Body of pancreas (tissue), 4 donors: ENCODE data around the gene XPO1.

Source experiments
- CTCF ChIP-seq, 7 experiments: fragments of 450-650 bp in 4 of 7; fragments of 200-600 bp in 3 of 7; sonication (generic) in 3 of 7; IDR thresholded peaks; one replicate each; pipeline ENCODE4 v1.5.1; 2016 to 2019; ENCODE audit warnings: antibody characterized with exemption in 7 of 7
- POLR2A ChIP-seq, 3 donors: fragments of 450-650 bp; IDR thresholded peaks; one replicate each; pipeline ENCODE4 v1.6.1; 2016; ENCODE audit warnings: antibody characterized with exemption in 3 of 3, mild to moderate bottlenecking in 2 of 3

- TF ChIP-seq CTCF (IDR thresholded peaks at IDR 0.05) = no peak
- no peak for TF ChIP-seq POLR2A (IDR thresholded peaks at IDR 0.05)
Measured at GRCh38 chr2:61485281-61485680, 52.9 kb downstream of the XPO1 start.
